Dedifferentiated amniotic fluid mesenchymal stem cell (primary cell): ENCODE measurements around the gene WWOX.

ENCODE experiments used
- DNase-seq: peaks from one replicate; pipeline ENCODE4 v3.0.0-alpha.2; 2016; ENCODE audit errors: extremely low spot score

WWOX gene

GRCh38 chr16:78795433-78795832 is 696.0 kb downstream of the WWOX start:
- DNase-seq, result no peak

- DNase-seq, result no peak
These were observed 696.9 kb downstream of the WWOX start for GRCh38 chr16:78796221-78796866.

- no peak for DNase-seq
These were observed 700.0 kb downstream of the WWOX start for GRCh38 chr16:78799429-78799828.

GRCh38 chr16:78800523-78800922 is 701.1 kb downstream of the WWOX start:
- no peak for DNase-seq

- DNase-seq, result no peak
These were observed 704.7 kb downstream of the WWOX start for GRCh38 chr16:78804058-78804735.

GRCh38 chr16:78805556-78805955 is 706.1 kb downstream of the WWOX start:
- no peak for DNase-seq

- no peak for DNase-seq
These were observed 711.8 kb downstream of the WWOX start for GRCh38 chr16:78811247-78811646.

- DNase-seq, result no peak
These were observed 713.1 kb downstream of the WWOX start for GRCh38 chr16:78812582-78812981.

- no peak for DNase-seq
These were observed 714.3 kb downstream of the WWOX start for GRCh38 chr16:78813661-78814311.

- DNase-seq, result no peak
These were observed 716.3 kb downstream of the WWOX start for GRCh38 chr16:78815713-78816112.

- DNase-seq, result no peak
These were observed 717.2 kb downstream of the WWOX start for GRCh38 chr16:78816499-78817195.

- DNase-seq, result no peak
These were observed 717.8 kb downstream of the WWOX start for GRCh38 chr16:78817200-78817739.

- DNase-seq, result no peak
These were observed 721.9 kb downstream of the WWOX start for GRCh38 chr16:78821335-78821734.

- no peak for DNase-seq
These were observed 723.1 kb downstream of the WWOX start for GRCh38 chr16:78822509-78822908.

- DNase-seq, result no peak
These were observed 723.6 kb downstream of the WWOX start for GRCh38 chr16:78823027-78823426.

GRCh38 chr16:78829280-78829679 is 729.8 kb downstream of the WWOX start:
- DNase-seq, result no peak

- no peak for DNase-seq
These were observed 731.1 kb downstream of the WWOX start for GRCh38 chr16:78830599-78830998.

- DNase-seq, result no peak
These were observed 732.6 kb downstream of the WWOX start for GRCh38 chr16:78832100-78832499.

GRCh38 chr16:78836802-78837491 is 737.5 kb downstream of the WWOX start:
- DNase-seq, result no peak

- DNase-seq, result no peak
These were observed 738.3 kb downstream of the WWOX start for GRCh38 chr16:78837706-78838105.

- DNase-seq, result no peak
These were observed 738.8 kb downstream of the WWOX start for GRCh38 chr16:78838276-78838675.

GRCh38 chr16:78842950-78843349 is 743.5 kb downstream of the WWOX start:
- DNase-seq, result no peak
